GM21367 (cell line): ENCODE measurements around the gene TPGS1.

ENCODE experiments used
- ATAC-seq: cut with Tn5 transposase; IDR thresholded peaks from one replicate; pipeline ENCODE4 v1.9.1; 2021; ENCODE audit not compliant: unreplicated experiment

TPGS1 gene

DNA sequence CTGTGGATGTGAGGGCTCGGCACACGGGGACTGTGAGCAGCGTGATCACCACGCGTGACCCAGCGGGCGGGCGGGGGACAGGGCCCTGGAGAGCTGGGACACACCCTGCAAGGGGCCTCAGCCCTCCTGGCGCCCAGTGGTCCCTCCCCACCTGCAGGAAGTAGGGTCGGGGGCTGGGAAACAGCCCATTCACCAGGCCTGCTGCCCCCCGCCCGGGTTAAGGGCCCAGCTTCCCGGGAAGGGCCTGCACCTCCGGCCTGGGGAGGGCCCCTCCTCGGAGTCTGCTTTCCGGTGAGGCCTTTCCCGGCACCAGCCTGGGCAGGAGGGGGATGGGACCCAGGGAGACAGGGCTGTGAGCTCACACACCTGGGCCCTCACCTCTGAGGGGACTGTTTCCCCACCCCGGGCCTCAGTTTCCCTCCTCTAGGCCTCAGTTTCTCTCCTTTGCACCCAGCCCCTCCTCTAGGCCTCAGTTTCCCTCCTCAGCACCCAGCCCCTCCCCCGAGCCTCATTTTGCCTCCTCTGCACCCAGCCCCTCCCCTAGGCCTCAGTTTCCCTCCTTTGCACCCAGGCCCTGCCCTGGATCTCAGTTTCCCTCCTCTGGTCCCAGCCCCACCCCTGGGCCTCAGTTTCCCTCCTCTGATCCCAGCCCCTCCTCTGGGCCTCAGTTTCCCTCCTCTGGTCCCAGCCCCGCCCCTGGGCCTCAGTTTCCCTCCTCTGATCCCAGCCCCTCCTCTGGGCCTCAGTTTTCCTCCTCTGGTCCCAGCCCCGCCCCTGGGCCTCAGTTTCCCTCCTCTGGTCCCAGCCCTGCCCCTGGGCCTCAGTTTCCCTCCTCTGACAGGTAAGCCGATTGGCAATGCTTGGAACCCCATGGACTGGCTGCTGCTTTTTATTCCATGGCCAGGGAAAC lies 12.9 kb upstream of the TPGS1 start:
- no peak for ATAC-seq

DNA sequence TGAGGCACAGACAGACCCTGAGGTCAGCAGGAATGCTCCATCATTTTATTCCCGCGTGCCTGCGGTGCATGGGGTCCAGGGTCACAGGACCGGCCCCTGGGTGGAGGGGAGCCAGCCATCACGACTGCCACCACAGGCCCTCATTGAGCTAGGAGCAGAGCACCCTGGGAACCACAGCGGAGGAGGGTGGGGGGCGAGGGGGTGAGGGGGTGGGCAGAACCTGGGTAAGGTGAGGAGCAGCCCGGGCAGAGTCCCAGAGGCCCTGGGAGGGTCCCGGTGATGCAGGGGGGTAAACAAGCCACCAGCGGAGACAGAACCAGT lies 12.3 kb upstream of the TPGS1 start:
- ATAC-seq: no peak

DNA sequence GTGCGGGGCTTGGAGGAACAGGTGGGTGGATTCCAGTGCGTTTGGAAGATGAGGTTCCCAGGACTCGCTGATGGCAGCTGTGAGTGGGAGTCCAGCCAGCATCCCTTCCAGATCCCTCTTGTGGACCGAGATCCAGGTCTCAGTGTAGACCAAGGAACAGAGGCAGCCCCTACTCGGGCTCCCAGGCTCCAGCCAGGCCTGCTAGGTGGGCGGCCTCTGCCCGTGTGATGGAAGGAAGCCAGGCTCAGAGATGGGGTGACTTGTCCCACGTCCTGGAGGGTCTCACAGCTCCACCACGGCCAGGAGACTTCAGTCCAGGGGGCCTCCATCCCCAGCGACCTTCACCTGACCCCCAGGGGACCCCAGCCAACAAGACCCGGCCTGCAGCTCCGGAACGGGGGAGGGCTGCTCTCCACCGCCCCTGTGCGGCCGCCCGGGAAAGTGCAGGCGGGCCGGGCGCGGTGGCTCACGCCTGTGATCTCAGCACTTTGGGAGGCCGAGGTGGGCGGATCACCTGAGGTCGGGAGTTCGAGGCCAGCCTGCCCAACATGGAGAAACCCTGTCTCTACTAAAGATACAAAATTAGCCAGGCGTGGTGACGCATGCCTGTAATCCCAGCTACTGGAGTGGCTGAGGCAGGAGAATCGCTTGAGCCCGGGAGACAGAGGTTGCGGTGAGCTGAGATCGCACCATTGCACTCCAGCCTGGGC lies 11.7 kb upstream of the TPGS1 start:
- ATAC-seq: no peak

DNA sequence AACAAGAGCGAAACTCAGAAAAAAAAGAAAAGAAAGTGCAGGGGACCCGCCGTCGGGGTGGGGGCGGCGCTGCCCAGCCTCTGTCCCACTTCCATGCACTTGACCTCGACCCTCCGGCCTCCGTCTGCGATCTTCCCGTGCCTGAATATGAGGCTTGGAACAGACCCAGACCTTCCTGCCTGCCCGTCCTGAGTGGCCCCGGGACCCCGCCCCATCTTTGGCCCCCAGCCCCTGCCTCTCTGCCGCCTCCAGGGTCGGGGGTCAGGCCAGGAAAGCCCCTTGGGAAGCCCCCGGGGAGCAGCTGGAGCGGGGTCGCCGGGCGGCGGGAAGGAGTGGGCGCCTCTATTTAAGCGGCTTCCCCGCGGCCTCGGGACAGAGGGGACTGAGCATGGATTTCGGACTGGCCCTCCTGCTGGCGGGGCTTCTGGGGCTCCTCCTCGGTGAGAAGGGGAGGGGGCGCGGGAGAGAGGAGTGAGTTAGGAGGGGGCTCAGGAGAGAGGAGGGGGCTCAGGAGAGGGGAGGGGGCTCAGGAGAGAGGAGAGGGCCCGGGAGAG lies 11.1 kb upstream of the TPGS1 start, which contains the start of gene MADCAM1:
MADCAM1 (plus strand) TSS at position 375 of the 554 bp plus-strand sequence; CDS start at position 389, 14 bp downstream.
- no peak for ATAC-seq

DNA sequence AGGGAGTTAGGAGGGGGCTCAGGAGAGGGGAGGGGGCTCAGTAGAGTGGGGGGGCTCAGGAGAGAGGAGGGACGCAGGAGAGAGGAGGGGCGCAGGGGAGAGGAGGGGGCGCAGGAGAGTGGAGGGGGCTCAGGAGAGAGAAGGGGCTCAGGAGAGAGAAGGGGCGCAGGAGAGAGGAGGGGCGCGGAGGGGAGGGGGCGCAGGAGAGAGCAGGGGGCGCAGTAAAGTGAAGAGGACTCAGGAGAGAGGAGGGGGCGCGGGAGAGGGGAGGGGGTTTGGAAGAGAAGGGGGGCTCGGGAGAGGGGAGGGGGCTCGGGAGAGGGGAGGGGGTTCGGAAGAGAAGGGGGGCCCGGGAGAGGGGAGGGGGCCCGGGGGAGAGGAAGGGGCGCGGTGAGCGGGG lies 10.3 kb upstream of the TPGS1 start:
- no peak for ATAC-seq

DNA sequence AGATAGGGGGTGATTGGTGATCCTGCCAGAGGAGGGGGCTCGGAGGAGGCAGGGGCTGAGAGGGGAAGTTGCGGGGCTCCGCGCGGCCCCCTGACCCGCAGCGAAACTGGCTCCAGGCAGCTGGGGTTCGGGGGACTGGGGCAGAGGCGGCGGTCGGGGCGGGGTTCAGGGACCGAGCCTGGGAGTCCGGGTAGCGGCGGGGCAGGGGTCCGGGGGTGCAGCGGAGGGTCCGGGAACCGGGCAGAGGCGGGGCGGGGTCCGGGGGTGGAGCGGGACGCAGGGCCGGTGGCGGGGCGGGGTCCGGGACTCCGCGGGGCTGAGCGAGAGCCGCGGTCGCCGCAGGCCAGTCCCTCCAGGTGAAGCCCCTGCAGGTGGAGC lies 9.8 kb upstream of the TPGS1 start:
- no peak for ATAC-seq

DNA sequence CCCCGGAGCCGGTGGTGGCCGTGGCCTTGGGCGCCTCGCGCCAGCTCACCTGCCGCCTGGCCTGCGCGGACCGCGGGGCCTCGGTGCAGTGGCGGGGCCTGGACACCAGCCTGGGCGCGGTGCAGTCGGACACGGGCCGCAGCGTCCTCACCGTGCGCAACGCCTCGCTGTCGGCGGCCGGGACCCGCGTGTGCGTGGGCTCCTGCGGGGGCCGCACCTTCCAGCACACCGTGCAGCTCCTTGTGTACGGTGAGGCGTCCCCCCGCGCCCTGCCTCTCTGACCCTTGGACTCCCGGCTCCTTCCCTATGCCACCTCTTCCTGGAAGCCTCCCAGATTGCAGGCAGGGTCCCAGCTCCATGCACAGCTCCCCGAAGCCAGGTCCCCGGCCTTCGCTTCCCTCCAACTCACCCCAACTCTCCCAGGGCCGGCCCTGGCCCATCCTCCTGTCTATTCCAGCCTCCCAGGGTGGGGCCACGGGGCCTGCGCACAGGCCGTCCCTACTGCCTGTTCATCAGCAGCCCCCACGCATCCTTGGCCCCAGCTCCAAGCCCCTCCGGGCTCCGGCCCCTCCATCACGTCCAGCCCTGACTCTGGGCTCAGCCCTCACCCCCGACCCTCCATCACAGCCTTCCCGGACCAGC lies 9.3 kb upstream of the TPGS1 start:
- no peak for ATAC-seq

DNA sequence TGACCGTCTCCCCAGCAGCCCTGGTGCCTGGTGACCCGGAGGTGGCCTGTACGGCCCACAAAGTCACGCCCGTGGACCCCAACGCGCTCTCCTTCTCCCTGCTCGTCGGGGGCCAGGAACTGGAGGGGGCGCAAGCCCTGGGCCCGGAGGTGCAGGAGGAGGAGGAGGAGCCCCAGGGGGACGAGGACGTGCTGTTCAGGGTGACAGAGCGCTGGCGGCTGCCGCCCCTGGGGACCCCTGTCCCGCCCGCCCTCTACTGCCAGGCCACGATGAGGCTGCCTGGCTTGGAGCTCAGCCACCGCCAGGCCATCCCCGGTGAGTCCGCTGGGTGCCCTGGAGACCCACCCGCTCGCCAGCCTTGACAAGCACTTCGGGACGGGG lies 8.8 kb upstream of the TPGS1 start:
- ATAC-seq: no peak

DNA sequence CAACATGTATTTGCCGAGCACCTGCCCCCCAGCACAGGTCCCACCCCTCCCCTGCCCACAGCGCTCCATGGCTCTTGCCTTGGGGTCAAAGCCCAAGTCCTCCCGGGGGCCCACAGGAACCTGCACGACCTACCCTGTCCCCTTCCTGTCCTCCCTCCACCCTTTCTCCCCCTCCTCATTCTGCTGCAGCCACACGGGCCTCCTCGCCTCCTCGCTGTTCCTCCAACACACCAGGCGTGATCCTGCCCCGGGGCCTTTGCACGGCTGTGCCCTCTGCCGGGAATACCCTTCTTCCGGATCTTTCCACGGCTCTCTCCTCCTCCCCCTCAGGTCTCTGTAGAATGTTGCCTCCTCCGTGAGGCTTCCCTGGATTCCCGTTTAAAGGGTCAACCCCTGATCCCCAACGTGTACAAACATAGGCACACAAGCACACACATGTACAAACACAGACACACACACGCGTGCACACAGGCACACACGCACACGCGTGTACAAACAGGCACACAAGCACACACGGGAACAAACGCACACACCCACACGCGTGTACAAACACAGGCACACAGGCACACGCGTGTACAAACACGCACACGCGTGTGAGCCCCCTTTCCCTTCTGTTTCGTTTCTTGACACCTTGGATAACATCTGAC lies 8.2 kb upstream of the TPGS1 start:
- ATAC-seq: no peak

DNA sequence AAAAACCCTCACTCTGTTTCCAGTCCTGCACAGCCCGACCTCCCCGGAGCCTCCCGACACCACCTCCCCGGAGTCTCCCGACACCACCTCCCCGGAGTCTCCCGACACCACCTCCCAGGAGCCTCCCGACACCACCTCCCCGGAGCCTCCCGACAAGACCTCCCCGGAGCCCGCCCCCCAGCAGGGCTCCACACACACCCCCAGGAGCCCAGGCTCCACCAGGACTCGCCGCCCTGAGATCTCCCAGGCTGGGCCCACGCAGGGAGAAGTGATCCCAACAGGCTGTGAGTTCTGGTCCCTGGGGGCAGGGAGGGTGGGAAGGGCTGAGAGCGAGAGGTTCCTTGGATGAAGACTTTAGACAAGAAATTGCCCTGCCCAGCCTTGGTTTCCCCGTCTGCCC lies 5.7 kb upstream of the TPGS1 start:
- ATAC-seq: no peak

DNA sequence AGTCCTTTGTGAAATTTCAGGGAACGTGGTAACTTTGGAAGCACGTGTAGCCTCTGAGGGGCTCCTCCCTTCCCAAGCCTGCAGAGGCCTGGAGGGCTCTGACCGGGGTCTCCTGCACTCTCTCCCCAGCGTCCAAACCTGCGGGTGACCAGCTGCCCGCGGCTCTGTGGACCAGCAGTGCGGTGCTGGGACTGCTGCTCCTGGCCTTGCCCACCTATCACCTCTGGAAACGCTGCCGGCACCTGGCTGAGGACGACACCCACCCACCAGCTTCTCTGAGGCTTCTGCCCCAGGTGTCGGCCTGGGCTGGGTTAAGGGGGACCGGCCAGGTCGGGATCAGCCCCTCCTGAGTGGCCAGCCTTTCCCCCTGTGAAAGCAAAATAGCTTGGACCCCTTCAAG lies 2.7 kb upstream of the TPGS1 start:
- no peak for ATAC-seq

DNA sequence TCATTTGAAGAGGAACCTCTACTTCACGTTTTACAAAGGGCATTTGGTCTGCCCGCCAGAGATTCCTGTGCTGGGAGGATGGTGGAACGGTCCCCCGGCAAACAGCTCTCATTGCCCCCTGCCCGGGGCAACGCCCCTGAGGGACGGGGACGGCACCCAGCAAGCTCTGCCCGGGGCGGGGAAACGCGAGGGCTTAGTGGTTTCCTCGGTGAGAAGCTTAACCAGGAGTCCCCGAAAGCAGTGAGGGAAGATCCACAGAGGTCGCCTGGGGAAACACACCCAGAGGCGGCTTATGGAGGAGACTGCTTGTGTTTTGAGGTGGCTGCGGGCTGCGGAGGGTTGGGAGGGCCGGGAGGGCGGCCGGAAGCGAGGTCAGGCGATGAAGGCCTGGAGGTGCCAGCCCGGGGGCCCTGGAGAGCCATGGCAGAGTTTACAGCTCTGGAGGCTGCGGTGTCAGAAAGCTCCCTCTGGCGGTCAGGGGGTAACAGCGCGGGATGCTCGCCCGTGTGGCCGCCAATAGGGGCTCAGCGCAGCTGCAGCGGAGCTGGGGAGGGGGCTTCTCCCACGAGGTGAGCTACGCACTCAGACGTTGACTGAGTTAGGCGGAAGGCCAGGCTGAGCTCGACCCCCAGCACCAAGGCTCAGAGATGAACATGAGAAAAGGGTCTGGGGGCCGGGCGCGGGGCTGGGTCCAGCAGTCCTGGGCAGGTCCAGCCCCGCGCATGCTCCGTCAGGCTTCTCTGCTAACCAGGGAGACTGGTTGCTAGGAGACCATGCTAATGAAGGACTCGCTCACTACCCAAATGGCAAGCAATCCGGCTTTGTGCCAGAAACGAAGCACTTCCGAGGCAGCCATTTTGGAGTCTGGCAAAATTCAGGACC lies 652 bp upstream of the TPGS1 start:
- peak; percentile 45 for ATAC-seq

DNA sequence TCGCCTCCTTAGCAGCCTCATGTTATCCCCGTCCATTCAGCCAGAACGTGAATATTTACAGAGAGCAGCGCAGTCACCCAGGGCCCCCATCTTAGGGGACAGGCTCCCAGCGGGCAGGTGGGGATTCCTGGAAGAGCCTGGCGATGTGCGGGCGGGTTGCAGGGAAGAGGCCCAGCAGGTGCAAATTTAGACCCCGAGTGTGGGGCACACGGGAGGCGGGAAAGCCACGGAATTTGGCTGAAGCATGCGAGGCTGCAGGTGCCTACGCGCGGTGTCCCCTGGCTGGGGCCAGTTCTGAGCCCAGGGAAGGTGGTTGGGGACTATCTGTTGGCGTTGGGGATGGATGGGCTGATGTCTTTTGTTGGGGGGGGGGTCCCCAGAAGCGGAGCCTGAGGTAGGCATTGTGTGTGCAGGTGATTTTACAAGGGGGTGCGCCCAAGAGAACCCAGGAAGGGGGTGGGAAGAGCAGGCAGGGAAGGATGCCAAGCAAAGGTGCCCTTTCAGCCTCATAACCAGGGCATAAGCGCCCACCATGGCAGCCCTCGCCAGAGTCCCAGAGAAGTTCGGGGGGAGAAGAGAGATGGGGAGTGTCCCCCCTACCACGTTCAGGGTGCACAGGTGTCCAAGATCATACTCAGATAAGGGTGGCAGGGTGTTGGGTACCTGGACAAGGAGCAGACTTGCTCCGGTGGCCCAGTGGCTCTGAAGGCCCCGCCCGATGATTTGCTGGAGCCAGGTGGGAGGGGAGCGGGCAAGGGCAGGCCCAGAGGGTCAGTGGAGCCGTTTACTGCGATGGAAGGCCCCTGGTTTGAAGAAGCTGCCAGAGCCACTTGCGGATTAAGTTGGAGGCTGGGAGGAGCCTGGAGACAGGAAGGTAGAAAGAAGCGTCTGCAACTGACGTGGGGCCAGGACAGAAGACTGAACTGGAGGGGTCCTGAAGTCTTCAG lies 1.2 kb downstream of the TPGS1 start:
- no peak for ATAC-seq

DNA sequence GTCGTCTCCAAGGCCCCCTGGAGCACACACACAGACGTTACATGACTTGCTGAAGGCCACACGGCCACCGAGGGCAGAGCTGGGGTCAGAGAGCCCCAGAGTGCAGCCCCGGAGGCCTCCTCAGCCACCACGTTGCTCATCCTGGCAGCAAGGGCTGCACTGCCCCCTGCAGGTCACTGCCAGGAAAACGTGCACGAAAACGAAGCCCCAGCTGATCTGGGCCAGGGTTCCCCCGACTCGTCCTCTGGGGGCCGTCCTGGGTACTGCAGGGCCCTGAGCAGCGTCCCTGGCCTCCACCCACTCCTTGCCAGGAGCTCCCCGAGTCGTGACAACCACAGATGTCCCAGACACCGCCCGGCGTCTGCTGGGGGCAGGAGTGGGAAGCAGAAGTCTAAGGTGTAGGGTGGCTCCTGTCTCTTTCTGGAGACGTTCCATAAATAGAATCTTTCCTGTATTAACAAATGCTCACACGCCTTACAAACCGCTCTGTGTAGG lies 3.4 kb downstream of the TPGS1 start:
- ATAC-seq: no peak

DNA sequence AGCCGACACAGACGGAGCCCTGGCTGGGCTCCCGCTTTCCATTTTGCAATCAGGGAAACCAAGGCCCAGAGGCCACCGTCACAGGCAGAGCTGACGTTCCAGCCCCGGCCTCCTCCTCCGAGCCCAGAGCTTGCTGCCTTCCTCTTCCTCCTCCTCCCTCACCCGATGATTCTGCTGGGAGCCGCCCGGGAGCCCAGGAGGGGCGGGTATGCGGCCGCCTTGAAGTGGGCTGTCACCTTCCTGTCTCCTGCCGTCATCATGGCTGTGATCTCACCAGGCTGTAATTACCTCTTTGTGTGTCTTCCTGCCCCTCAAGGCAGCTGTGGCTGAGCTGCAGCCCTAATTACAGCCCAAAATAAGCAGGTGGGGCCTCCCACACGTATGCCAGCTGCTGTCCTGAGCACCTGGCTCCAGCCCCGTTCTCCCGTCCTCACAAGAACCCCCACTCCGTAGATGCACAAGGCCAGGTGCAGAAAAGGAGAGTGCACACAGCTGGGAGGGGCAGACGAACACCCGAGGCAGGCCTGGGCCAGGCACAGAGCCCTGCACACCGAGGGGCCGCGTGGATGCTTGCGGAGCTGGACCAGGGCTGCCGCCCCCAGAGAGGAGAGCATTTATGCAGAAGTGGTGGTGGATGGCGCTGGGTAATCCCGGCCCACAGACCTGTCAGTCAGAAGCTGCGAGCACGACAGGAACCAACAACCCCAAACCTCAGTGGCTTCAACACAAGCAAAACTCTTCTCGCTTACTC lies 4.0 kb downstream of the TPGS1 start:
- ATAC-seq: no peak

DNA sequence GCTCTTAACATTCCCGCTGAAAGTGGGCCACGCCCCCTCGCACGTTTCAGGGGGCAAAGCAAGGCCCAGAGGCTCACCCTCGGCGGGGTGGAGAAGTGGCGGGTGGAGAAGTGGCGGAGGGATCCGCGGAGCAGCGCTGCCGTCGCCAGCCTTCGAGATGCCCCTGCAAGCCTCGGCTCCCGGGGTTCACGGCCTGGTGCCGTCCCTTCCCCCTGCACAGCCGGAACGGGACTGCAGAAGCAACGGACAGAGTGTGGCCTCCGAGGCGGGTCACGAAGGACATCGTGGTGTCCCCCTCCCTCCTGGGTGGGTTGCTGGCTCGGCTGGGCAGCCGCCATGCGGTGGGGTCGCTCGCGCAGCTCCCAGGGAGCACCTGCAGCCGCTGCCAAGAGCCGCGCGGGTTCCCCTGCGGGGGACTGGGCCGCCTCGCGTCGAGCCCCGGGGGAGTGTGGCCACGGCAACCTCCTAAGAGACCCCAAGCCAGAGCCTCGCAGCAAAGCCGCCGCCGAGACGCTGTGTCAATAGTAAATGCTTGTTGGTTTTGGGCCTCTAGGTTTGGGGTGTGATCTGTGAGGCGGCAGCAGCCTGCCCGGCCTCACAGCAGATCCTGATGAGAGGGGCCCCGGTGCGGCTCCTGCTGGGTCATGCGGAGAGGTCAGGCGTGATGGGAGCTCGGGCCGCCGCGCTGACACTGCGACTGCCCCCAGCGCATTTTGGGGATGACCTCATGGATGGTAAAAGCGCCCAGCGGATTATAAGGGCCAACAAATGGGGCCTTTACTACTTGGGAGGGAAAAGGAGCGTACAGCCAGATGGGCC lies 5.5 kb downstream of the TPGS1 start:
- no peak for ATAC-seq

DNA sequence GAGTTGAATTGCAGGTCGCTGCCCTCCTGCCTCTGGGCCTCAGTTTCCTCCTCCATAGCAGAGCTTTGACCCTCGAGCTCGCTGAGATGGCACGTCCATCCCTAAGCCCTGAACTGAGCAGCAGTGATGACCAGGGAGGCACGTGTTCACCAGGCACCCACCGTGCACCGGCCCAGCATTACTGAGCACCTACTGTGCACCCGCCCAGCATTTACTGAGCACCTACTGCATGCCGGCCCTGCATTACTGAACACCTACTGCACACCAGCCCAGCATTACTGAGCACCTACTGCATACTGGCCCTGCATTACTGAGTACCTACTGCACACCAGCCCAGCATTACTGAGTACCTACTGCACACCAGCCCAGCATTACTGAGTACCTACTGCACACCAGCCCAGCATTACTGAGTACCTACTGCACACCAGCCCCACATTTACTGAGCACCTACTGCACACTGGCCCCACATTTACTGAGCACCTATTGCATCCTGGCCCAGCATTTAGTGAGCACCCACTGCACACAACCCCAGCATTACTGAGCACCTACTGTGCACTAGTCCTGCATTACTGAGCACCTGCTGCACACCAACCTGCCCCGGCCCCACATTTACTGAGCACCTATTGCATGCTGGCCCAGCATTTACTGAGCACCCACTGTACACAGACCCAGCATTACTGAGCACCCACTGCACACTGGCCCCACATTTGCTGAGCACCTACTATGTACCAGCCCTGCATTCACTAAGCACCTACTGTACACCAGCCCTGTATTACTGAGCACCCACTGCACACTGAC lies 6.3 kb downstream of the TPGS1 start:
- no peak for ATAC-seq
